HG02588 (cell line): Measurements from ENCODE around the gene SCGB1C1.
"Not testable (repeated sequence)": the region's sequence is repeated elsewhere in the genome, so short reads cannot be mapped to it uniquely, and the experiment has no call there.

Experiments used
- ATAC-seq: cut with Tn5 transposase; IDR thresholded peaks from one replicate; pipeline ENCODE4 v1.9.1; 2021; ENCODE audit warnings: mild to moderate bottlenecking, moderate library complexity; ENCODE audit not compliant: unreplicated experiment

Gene SCGB1C1

DNA sequence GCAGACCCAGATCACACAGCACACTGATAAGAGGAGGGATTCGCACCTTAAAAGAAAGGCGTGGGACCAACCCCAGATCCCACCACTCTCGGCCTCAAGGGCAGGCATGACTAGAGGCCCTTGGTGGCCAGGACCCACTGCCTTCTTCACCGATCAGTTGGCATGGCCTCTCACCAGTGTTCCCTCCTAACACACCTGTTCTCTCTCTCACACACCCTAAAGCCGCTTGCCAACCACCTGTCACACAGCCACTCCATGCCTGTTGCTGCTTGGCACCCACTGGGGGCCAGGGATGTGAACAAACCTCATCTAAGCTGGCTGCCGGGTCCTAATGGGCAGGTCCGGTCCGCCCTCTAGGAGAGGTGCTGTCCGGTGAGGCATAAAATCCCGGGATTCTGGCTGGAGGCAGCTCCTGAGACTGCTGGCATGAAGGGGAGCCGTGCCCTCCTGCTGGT is at the start of gene SCGB1C1:
SCGB1C1 (plus strand) TSS at position 405 of the 455 bp plus-strand sequence; CDS start at position 427, 22 bp downstream.
- ATAC-seq, result not testable (repeated sequence)

DNA sequence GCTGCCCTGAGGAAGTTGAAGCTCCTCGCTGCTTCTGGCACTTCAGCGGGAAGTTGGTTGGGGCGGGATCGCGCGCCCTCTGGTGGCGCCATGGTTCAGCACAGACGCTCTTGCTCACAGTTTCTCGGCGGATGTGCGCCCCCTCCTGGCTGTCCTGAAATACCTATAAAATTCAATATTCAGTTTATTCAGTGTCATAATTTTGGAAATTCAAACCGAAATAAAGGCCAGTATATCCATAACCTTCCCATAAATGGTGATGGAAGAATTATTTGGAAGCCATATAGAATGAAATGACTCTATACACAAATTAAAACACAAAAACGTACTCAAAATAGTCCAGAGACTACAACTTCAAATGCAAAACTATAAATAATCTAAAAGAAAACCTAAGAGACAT is 12.6 kb upstream of the SCGB1C1 start:
- not testable (repeated sequence) for ATAC-seq

- ATAC-seq, result not testable (repeated sequence)
Observed at GRCh38 chr11:189200-189783, 3.6 kb upstream of the SCGB1C1 start.

DNA sequence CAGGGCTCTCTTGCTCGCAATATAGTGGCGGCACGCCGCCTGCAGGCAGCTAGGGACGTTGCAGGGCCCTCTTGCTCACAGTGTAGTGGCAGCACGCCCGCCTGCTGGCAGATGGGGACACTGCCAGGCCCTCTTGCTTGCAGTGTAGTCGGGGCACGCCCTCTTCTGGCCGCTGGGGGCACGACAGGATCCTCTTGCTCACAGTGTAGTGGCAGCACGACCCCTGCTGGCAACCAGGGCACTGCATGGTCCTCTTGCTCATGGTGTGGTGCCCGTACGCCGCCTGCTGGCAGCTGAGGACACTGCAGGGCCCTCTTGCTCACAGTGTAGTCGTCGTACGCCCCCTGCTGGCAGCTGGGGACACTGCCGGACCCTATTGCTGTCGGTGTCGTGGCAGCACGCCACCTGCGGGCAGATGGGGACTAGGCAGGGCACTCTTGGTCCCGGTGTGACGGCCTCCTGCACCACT is 3.0 kb upstream of the SCGB1C1 start:
- ATAC-seq, result peak; percentile 67

DNA sequence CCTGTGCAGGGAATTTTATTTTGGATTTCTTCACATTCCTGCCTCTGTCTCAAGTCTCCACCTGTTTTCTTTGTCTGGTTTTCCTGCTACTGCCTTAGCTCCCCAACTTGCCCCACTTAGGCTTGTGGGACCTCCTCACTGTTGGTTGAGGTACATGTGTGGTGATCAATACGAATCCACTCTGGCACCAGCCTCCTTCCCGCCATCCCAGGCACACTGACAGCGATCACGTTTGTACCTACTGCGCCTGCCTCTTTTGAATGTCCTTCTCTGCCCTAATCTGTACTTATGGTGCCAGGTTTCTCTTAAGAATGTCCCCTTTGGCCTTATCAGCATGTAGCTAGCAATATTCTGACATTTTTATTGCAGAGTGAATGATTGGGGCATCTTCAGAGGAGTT is 2.3 kb upstream of the SCGB1C1 start:
- not testable (repeated sequence) for ATAC-seq

DNA sequence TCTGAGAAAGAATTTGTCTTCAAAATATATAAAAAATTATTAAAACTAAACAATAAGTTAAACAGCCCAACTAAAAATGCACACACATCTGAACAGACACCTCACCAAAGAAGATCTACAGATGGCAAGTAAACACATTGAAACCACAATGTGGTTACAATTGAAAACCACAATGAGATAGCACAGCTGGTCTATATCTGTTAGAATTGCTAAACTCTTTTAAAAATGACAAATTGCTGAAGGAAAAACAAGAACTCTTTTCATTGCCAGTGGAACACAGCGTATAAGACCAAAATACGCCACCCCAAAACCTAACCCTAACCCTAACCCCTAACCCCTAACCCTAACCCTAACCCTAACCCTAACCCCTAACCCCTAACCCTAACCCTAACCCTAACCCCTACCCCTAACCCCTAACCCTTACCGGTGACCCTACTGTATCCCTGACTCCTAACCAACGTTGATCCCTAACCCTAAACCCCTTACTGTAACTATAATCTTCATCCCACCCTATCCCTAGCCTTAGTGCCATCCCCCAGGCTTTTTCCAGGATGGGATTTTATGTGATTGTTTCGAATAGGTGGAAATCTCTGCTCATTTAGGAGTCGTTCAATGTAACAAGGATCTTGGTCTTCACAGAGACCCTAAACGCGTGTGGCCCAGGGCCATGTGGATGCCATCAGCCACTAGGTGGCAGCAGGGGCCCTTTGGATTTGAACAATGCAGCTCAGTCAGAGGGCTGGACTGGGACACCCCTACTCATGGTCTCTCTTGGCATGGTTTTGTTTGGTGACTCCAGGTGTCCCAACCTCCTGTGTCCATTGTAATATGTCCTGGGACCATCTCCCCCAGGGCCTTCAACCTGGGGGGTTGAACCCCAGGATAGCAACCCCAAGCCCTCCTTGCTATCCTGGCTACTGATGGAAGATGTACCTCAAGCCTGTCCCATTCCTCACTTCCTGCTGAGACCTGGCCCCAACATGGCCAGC is 1.1 kb upstream of the SCGB1C1 start:
- ATAC-seq, result not testable (repeated sequence)

DNA sequence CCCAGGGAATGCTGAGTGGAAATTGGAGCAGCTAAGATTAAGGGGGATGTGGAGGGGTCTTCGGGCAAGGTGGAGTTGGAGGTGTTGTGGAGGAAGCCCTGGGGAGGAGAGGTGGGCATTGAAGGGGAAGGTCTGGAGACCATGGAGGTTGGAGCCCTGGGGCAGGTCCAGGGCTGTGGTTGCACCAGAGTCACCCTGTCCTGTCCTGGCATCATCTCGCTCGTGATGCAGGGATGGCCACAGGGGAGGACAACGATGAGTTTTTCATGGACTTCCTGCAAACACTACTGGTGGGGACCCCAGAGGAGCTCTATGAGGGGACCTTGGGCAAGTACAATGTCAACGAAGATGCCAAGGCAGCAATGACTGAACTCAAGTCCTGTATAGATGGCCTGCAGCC is 603 bp downstream of the SCGB1C1 start:
- ATAC-seq, result not testable (repeated sequence)

GRCh38 chr11:196786-197731 is 4.2 kb downstream of the SCGB1C1 start:
- no peak for ATAC-seq

DNA sequence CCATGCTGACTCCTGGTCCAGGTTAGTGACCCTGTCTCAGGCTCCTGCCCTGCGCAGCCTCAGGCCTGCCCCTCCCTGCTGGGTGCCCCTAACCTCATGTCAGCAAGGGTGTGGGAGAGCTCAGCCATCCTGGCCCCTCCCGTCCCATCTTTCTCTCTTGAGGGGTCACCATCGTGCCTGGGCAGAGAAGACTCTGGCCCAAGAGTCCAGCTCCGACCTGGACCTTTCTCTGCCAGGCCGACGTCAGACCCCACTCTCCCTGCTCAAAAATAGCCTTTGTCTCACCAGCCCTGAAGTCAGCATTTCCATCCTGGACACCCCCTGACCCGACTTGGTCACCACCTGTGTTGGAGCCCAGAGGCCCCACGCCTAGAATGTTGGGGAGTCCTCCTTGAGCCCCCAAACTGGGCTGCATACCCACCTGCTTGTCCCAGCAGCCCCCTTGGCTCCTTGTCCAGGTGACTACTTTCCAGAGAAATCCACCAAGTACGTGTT is 4.9 kb downstream of the SCGB1C1 start:
- ATAC-seq, result no peak

- no peak for ATAC-seq
Observed at GRCh38 chr11:198236-198806, 5.4 kb downstream of the SCGB1C1 start.

DNA sequence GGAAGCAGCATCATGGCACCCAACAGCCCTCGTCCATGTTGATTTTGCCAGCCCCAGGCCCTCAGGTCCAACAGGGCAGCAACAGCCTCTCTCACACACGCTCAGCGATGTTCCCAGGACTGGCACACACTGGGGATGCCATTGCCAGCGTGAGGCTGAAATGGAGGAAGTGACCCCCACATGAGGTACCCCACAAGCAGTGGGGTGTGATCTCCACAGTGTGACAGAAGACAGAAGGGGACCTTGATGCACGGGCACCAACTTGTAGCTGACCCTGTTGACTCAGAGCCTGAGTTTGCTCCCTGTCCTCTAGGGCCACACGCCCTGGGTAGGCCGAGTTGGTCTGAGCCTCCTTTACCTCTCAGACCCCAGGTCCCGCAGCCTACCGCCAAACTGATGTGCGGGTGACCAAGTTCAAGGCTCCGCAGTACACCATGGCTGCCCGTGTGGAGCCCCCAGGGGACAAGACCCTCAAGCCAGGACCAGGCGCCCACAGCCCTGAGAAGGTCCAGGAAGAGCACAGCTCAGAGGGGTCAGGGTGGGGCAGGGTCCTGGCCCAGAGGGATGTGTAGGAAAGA is 6.2 kb downstream of the SCGB1C1 start:
- ATAC-seq, result no peak

DNA sequence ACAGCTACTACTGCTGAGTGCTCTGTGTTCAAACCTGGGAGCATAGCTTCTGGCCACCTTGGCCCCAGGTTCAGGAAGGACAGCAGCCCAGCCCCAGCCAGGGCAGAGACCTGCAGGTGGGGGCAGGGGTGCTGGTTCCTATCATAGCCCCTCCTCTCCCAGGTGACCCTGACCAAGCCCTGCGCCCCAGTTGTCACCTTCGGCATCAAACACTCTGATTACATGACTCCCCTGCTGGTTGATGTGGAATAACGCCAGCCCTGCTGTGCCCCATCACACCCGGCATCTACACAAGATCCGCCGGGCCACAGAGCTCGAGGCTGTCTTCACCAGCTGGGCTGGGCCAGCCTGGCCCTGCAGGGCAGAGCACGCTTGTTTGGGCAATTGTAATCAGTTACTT is 6.9 kb downstream of the SCGB1C1 start:
- ATAC-seq, result no peak

DNA sequence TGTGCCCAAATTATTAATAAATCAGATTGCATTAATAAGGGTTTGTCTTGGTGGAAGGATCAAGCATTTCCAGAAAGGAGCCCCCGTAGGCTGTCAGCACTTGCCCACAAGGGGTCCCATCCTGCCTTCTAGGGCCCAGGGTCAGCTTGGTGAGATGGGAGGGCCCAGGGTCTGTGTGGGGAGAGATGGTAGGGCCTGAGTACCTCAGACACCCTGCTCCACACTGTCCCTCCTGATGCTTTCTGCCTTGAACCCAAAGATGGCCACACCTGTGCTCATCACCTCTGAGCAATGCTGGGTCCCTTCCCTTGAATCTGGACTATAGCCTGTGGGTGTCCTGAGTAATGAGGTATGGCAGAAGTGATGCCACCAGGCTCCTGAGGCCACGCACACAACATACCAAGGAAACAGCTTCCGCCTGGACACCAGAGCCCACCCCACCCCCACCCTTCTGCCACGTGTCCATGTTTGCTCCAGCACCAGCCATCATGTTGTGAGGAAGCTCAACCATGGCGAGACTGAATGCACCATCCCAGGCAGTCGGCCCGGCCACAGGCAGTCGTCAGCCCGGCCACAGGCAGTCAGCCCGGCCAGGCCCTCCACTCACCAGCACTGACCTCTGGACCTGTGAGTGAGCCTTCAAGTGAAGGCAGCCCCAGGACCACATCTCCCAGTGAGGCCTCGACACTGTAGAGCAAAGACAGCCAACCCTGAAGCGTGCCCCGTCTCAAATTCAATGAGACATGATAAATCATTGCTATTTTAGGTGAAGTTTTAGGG is 7.5 kb downstream of the SCGB1C1 start:
- ATAC-seq, result no peak

DNA sequence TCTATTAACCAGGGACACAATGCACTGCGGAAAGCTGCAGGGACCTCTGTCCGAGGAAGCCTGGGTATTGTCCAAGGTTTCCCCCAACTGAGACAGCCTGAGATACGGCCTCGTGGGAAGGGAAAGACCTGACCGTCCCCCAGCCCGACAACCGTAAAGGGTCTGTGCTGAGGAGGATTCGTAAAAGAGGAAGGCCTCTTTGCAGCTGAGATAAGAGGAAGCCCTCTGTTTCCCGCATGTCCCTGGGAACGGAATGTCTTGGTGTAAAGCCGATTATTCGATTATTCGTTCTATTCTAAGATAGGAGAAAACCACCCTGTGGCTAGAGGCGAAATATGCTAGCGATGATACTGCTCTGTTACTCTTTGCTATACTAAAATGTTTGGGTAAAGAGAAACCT is 9.1 kb downstream of the SCGB1C1 start:
- ATAC-seq, result no peak

- ATAC-seq, result no peak
Observed at GRCh38 chr11:202490-202889, 9.6 kb downstream of the SCGB1C1 start.

- no peak for ATAC-seq
Observed at GRCh38 chr11:203056-203944, 10.4 kb downstream of the SCGB1C1 start.

DNA sequence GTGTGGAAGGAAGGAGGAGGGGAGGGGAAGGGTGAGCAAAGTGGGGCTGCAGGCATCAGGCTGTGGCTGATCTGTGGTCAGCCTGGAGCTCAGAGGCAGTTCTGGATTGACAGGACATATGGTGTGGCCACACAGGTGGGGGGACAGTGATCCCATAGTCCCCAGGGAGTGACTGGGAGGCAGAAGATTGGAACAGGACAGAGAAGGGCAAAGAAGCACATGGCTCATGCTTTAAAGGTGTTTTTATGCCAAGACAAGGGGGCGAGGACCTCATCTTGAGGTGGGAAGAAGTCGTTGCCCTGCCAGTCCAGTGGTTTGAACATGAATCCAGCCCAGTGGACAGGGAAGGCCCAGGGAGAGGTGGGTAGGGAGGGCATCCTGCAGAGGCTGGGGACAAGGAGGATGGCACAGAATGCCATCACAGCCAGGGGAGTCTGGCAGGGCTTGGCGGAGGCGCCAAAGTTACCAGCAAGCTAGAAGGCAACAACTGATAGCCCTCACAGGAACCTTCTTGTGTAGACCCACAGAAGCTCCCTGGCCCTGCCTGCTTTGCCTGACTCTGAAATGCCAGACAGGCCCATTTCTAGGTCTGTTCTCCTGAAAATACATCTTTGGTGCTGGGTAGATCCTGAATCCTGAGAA is 11.2 kb downstream of the SCGB1C1 start:
- no peak for ATAC-seq
